Measurements from ENCODE around the gene ATP6V0A1. TPM values are rescaled to one million over a fixed set of nuclear protein-coding genes. Genes with fewer than 3 reads are reported as not detected.

The ATP6V0A1 gene
- 23.9 to 47.5 TPM (median 44.9 TPM) in 5 replicates for total RNA-seq (2022; extraction: Qiagen RNA extraction; ENCODE audit: low read depth)

GRCh38 chr17:42458497-42459255 is at the start of gene ATP6V0A1:
ATP6V0A1 (plus strand) TSS chr17:42458878; CDS start chr17:42460895, 2,017 bp downstream.

GRCh38 chr17:42422958-42423712 is 35.5 kb upstream of the ATP6V0A1 start, which contains the start of gene CAVIN1:
CAVIN1 (minus strand) TSS chr17:42423256; CDS start chr17:42423097, 159 bp downstream.

DNA sequence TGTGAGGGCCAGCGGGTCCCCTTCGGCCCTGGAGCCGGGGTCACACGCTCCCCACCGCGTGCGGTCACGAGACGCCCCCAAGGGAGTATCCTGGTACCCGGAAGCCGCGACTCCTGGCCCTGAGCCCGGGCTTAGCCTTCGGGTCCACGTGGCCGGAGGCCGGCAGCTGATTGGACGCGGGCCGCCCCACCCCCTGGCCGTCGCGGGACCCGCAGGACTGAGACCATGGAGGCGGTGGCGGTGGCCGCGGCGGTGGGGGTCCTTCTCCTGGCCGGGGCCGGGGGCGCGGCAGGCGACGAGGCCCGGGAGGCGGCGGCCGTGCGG is 77.3 kb downstream of the ATP6V0A1 start, which contains the start of gene NAGLU:
Gene NAGLU (plus strand): TSS at position 194 of the 324 bp plus-strand sequence. CDS start 32 bp downstream, at position 226.

GRCh38 chr17:42552736-42553135 is 94.1 kb downstream of the ATP6V0A1 start, which contains the start of gene HSD17B1:
HSD17B1 (plus strand) TSS chr17:42552923; CDS start chr17:42552934, 11 bp downstream.

DNA sequence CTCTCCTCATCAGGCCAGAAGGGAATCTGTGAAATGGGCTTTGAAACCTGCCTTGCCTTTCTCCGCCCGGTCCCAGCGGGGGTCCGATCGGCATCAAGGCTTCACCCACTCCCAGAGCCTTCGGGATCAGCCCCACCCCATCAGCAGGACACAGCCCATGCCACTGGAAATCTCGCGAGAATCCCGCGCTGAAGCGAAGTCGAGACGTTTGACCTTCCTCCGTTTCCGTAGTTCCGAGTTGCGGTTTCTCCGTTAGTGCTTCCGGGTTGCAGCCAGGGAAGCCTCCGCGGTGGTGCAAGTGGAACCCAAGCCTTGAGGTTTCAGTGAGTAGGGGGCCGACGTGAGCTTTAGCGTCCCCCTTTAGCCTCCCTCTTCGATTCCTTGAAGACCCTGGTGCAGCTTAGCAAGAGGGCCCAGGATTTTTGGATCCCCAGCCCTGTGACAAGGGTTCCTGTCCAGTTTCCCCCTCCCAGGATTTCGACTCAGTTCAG is 103.3 kb downstream of the ATP6V0A1 start, which contains the start of gene COASY:
Gene COASY (plus strand): TSS at position 252 of the 491 bp plus-strand sequence. CDS start 475 bp downstream, outside the sequence.

GRCh38 chr17:42566883-42567573 is 108.3 kb downstream of the ATP6V0A1 start, which contains the start of gene MLX:
MLX (plus strand) TSS chr17:42567100; CDS start chr17:42567125, 25 bp downstream.

Other genes starting within 250 kb of the ATP6V0A1 start
- 22.4 to 32.5 TPM (median 29.7 TPM) in 5 replicates for gene STAT5B, start 182.5 kb upstream of the ATP6V0A1 start, total RNA-seq (2022; extraction: Qiagen RNA extraction; ENCODE audit: low read depth)
- gene STAT5A, start 170.4 kb upstream of the ATP6V0A1 start, total RNA-seq (2022; extraction: Qiagen RNA extraction; ENCODE audit: low read depth): 4.4 to 7.2 TPM (median 5.7 TPM) in 5 replicates
- 61.1 to 82.9 TPM (median 74.4 TPM) in 5 replicates for gene STAT3, start 70.4 kb upstream of the ATP6V0A1 start, total RNA-seq (2022; extraction: Qiagen RNA extraction; ENCODE audit: low read depth)
- 367 to 513 TPM (median 475 TPM) in 5 replicates for gene CAVIN1, start 35.6 kb upstream of the ATP6V0A1 start, total RNA-seq (2022; extraction: Qiagen RNA extraction; ENCODE audit: low read depth)
- gene NAGLU, start 77.4 kb downstream of the ATP6V0A1 start, total RNA-seq (2022; extraction: Qiagen RNA extraction; ENCODE audit: low read depth): 24.4 to 48.2 TPM (median 44.7 TPM) in 5 replicates
- 1.1 to 1.8 TPM (median 1.7 TPM) in 5 replicates for gene HSD17B1, start 94.0 kb downstream of the ATP6V0A1 start, total RNA-seq (2022; extraction: Qiagen RNA extraction; ENCODE audit: low read depth)
- gene COASY, start 103.3 kb downstream of the ATP6V0A1 start, total RNA-seq (2022; extraction: Qiagen RNA extraction; ENCODE audit: low read depth): 86.3 to 131 TPM (median 126 TPM) in 5 replicates
- 54.7 to 66.6 TPM (median 63.8 TPM) in 5 replicates for gene MLX, start 108.2 kb downstream of the ATP6V0A1 start, total RNA-seq (2022; extraction: Qiagen RNA extraction; ENCODE audit: low read depth)
- gene PSMC3IP, start 118.9 kb downstream of the ATP6V0A1 start, total RNA-seq (2022; extraction: Qiagen RNA extraction; ENCODE audit: low read depth): 37.8 to 39.8 TPM (median 38.5 TPM) in 5 replicates
- 22.6 to 32.0 TPM (median 29.9 TPM) in 5 replicates for gene RETREG3, start 150.5 kb downstream of the ATP6V0A1 start, total RNA-seq (2022; extraction: Qiagen RNA extraction; ENCODE audit: low read depth)
- 126 to 157 TPM (median 153 TPM) in 5 replicates for gene TUBG1, start 150.8 kb downstream of the ATP6V0A1 start, total RNA-seq (2022; extraction: Qiagen RNA extraction; ENCODE audit: low read depth)
- gene TUBG2, start 200.4 kb downstream of the ATP6V0A1 start, total RNA-seq (2022; extraction: Qiagen RNA extraction; ENCODE audit: low read depth): 19.6 to 25.9 TPM (median 22.6 TPM) in 5 replicates
- 7.7 to 20.0 TPM (median 18.9 TPM) in 5 replicates for gene PLEKHH3, start 218.1 kb downstream of the ATP6V0A1 start, total RNA-seq (2022; extraction: Qiagen RNA extraction; ENCODE audit: low read depth)
- 0.18 to 0.66 TPM (median 0.53 TPM) in 5 replicates for gene CCR10, start 223.0 kb downstream of the ATP6V0A1 start, total RNA-seq (2022; extraction: Qiagen RNA extraction; ENCODE audit: low read depth)
- 3.5 to 6.5 TPM (median 6.0 TPM) in 5 replicates for gene CNTNAP1, start 223.7 kb downstream of the ATP6V0A1 start, total RNA-seq (2022; extraction: Qiagen RNA extraction; ENCODE audit: low read depth)

Data from A549 treated with ZK216348 at 1 μM for 4 hours (cell line).